Activated CD8-positive, alpha-beta T cell treated with anti-CD3 and anti-CD28 coated beads for 36 hours (primary cell): ENCODE data around the gene COL5A1. TPM values are rescaled to one million over a fixed set of nuclear protein-coding genes. Genes with fewer than 3 reads are reported as not detected.

ENCODE experiments used
- ATAC-seq: fragments of 200-7000 bp; cut with Tn5 transposase; one replicate; pipeline ENCODE4 v1.10.0; 2021; ENCODE audit warnings: mild to moderate bottlenecking, moderate library complexity
- CTCF ChIA-PET: fragments of 350-600 bp; sonication (Branson Sonifier 250); formaldehyde crosslinking; loops from one replicate; lab custom pipeline; 2021; ENCODE audit warnings: antibody characterized with exemption; lab: Charles Lee
- POLR2A ChIA-PET: fragments of 350-600 bp; sonication (Branson Sonifier 250); formaldehyde crosslinking; loops from one replicate; lab custom pipeline; 2021; ENCODE audit warnings: antibody characterized with exemption; lab: Charles Lee
- DNase-seq: peaks from one replicate; pipeline ENCODE4 v3.0.0-alpha.2; 2020
- H3K27ac Mint-ChIP-seq: one replicate; pipeline ENCODE4 v1.8.0; 2021; ENCODE audit warnings: mild to moderate bottlenecking, mixed read lengths
- H3K27me3 Mint-ChIP-seq: one replicate; pipeline ENCODE4 v1.8.0; 2021; ENCODE audit warnings: mixed read lengths
- H3K36me3 Mint-ChIP-seq: one replicate; pipeline ENCODE4 v1.8.0; 2021; ENCODE audit warnings: low read depth, mixed read lengths
- H3K4me1 Mint-ChIP-seq: one replicate; pipeline ENCODE4 v1.8.0; 2021; ENCODE audit warnings: low read depth, mixed read lengths
- H3K4me3 Mint-ChIP-seq: one replicate; pipeline ENCODE4 v1.8.0; 2021; ENCODE audit warnings: mild to moderate bottlenecking, moderate library complexity, mixed read lengths
- H3K9me3 Mint-ChIP-seq: one replicate; pipeline ENCODE4 v1.8.0; 2021; ENCODE audit warnings: mixed read lengths
- CTCF ChIP-seq: fragments of 200-600 bp; IDR thresholded peaks from one replicate; pipeline ENCODE4 v1.8.0; 2022; ENCODE audit warnings: antibody characterized with exemption, mild to moderate bottlenecking
- intact Hi-C: fragments of 100-400 bp; cut with micrococcal nuclease; formaldehyde crosslinking; loops from one replicate; pipeline ENCODE4 v1.10.0; 2022
- total RNA-seq, 2 experiments: library from RNA; stranded (reverse); gene quantifications; one replicate each; pipeline ENCODE4 v1.2.3, GENCODE V29; 2021

The COL5A1 gene
- total RNA-seq, 2 experiments from 2014 or later, result 0.29 to 0.34 TPM

- no peak for ATAC-seq
- no peak overlapping the region for H3K27ac Mint-ChIP-seq
Measured at GRCh38 chr9:134860510-134860909, 218.9 kb downstream of the COL5A1 start.

GRCh38 chr9:134861595-134862334 lies 220.2 kb downstream of the COL5A1 start:
- peaks cover 2% of the 10 kb centered on the region for H3K9me3 Mint-ChIP-seq
- peaks cover 9% of the 10 kb centered on the region for H3K4me1 Mint-ChIP-seq
- ATAC-seq (no peak), DNase-seq (no peak)
- ChIA-PET CTCF (no interaction called here), POLR2A (no interaction called here)
- intact Hi-C loops, result no loop called here
- H3K27ac Mint-ChIP-seq, result no peak overlapping the region
- H3K36me3 Mint-ChIP-seq, result no peaks in the 10 kb centered on the region
- peaks cover 10% of the 10 kb centered on the region for H3K27me3 Mint-ChIP-seq
- TF ChIP-seq CTCF, result no peak
- no peak overlapping the region for H3K4me3 Mint-ChIP-seq

More at GRCh38 chr9:134860510-134860909, 218.9 kb downstream of the COL5A1 start:
- intact Hi-C loops, result no loop called here
- ChIA-PET POLR2A (interaction anchor here (0.7 kb wide), 1 partner anchor 107 kb away, joined by 3 read pairs; no protein-coding TSS in a partner anchor), CTCF (no interaction called here)
- Mint-ChIP-seq H3K36me3 (no peaks in the 10 kb centered on the region), H3K9me3 (peaks cover 2% of the 10 kb centered on the region), H3K27me3 (peaks cover 12% of the 10 kb centered on the region), H3K4me3 (no peak overlapping the region), H3K4me1 (peaks cover 9% of the 10 kb centered on the region)
- TF ChIP-seq CTCF, result no peak
- no peak for DNase-seq

GRCh38 chr9:134863306-134863902 lies 221.8 kb downstream of the COL5A1 start:
- CTCF ChIA-PET, result no interaction called here
- POLR2A ChIA-PET, result no interaction called here
- Mint-ChIP-seq H3K27ac (no peak overlapping the region), H3K9me3 (no peaks in the 10 kb centered on the region), H3K27me3 (peaks cover 5% of the 10 kb centered on the region), H3K36me3 (no peaks in the 10 kb centered on the region), H3K4me1 (peaks cover 4% of the 10 kb centered on the region), H3K4me3 (no peak overlapping the region)
- no peak for ATAC-seq
- TF ChIP-seq CTCF, result no peak
- DNase-seq, result no peak
- intact Hi-C loops, result no loop called here

- ATAC-seq (no peak), DNase-seq (no peak)
- TF ChIP-seq CTCF, result no peak
- Mint-ChIP-seq H3K4me3 (no peak overlapping the region), H3K27me3 (peaks cover 3% of the 10 kb centered on the region), H3K36me3 (no peaks in the 10 kb centered on the region), H3K9me3 (no peaks in the 10 kb centered on the region), H3K4me1 (no peaks in the 10 kb centered on the region), H3K27ac (no peak overlapping the region)
- intact Hi-C loops, result no loop called here
- CTCF ChIA-PET, result no interaction called here
- POLR2A ChIA-PET, result no interaction called here
Measured at GRCh38 chr9:134863941-134864820, 222.6 kb downstream of the COL5A1 start.
